SH-SY5Y (cell line): Measurements from ENCODE around the gene NABP1.

ENCODE experiments used
- GATA2 ChIP-seq: IDR thresholded peaks from 2 replicates; pipeline ENCODE4 v1.6.1; 2011; ENCODE audit warnings: mild to moderate bottlenecking, low read depth, low read length
- GATA3 ChIP-seq: IDR thresholded peaks from 2 replicates; pipeline ENCODE4 v1.6.1; 2011; ENCODE audit warnings: low read depth, mild to moderate bottlenecking, low read length, moderate library complexity

GRCh38 chr2:191696966-191697365, 19.0 kb downstream of the NABP1 start:
- TF ChIP-seq GATA3 = no peak
- TF ChIP-seq GATA2 = no peak
